CD4-positive, alpha-beta T cell treated with Interleukin-21 for 1 hour (primary cell): ENCODE data around the gene MAGI2.

ENCODE experiments used
- DNase-seq: peaks from one replicate; pipeline ENCODE4 v3.0.0-alpha.2; 2020

The MAGI2 gene

DNA sequence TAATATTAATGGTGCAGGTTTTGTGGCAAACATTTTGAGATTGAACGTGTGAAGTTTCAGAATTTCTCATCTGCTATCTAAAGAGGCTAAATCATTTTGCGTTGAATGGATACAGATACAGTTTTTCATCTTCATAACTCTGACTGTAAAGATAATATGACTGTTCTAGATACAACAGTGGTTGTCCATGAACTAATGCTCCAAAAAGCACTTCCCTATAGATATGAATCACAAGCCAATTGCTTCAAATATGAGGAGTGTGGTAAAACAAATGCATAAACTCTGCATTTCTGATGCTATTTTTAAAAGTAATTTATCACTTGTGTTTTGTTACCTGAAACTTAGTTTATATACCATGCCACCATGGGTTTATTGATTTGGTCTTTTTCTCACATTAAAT, 750.1 kb downstream of the MAGI2 start:
- no peak for DNase-seq

DNA sequence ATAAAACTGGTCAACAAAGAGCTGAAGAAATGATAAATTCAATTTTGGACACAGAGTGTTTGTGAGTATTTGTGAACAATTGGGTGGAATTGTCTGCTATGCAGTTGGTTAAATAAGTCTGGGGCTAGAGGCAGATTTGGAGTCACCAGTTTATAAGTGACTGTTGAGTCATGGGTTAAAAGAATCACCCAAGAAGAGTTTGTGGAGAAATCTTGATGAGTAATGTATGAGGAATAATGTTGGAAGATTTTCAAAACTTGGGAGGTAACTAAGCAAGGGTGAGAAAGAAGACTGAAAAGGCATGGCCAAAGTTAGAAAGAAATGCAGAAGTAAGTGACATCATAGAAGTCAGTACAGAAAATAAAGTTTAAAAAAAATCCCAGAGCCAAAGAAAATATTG, 750.7 kb downstream of the MAGI2 start:
- DNase-seq, result no peak

GRCh38 chr7:78695826-78696225, 757.6 kb downstream of the MAGI2 start:
- DNase-seq, result no peak

GRCh38 chr7:78691584-78691983, 761.9 kb downstream of the MAGI2 start:
- DNase-seq, result no peak

- no peak for DNase-seq
Observed at GRCh38 chr7:78690174-78690573, 763.3 kb downstream of the MAGI2 start.

- no peak for DNase-seq
Observed at GRCh38 chr7:78688376-78688775, 765.1 kb downstream of the MAGI2 start.

DNA sequence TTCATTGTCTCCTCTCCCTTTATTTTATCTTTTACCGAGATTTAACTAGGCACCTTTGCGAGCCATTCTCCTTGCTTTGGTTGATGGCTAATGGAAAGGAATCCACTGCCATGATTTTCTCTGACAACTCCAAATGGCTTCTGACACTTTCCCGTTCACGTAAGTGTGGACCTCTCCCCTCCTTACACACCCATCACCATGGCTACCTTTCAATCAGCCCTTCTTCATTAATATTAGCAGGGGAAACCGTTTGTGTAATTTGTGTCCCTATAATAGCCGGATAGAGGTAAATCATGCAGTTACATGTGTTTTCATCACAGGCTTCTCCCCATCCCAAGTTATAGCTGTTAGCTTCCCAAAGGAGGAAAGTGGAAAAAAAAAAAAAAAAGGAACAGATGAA, 767.3 kb downstream of the MAGI2 start:
- DNase-seq, result no peak

GRCh38 chr7:78684201-78684600, 769.3 kb downstream of the MAGI2 start:
- no peak for DNase-seq

- DNase-seq, result no peak
Observed at GRCh38 chr7:78683566-78683965, 769.9 kb downstream of the MAGI2 start.

DNA sequence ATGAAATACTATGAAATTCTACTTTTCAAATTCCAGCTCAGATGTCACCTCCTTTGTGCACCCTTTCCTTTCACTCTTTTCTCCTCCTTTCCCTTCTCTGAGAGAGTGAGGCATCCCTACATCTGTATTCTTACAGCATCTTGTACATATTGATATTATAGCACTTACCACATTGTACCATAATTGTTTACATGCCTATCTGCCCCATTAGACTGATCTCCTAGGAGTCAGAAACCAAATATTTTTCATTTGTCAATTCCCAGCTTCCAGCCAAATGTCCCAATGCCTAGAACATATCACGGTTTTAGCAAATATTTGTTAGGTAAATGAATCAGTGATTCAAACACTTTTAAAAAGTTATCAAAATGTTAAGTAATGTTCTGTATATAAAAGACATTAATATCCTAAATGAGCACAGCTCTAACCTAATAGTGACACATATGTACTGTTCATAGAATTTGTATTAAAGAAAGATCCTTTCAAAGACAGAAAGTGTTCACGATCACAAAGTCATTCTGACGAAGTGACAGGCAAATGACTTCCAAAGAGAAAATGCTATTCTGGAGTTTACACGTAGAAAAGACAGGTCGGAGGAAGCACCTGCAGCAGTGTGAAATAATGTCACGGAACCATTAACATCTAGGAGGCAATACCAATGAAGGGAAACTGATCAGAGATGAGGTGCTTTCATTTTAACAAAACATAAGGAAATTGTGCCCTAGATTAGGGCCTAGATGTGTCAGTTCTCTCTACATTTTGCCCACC, 774.2 kb downstream of the MAGI2 start:
- no peak for DNase-seq

DNA sequence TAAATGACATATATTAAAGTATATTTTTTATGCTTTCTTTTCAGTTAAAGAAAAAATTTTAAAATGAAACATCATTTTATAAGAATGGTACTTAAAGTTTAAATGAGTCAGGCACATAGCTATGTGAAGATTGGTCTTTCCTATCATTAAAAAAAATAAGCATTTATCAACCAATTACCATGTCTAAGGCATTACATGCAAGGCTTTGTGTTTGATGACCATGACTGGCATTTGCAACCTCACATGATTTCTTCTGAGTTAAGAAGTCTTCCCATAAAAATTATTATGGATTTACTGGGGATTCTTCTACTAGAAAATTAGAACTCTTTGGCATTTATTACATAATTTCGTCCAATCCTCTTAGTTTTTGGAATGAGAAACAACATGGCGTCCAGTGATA, 776.1 kb downstream of the MAGI2 start:
- DNase-seq, result no peak

DNA sequence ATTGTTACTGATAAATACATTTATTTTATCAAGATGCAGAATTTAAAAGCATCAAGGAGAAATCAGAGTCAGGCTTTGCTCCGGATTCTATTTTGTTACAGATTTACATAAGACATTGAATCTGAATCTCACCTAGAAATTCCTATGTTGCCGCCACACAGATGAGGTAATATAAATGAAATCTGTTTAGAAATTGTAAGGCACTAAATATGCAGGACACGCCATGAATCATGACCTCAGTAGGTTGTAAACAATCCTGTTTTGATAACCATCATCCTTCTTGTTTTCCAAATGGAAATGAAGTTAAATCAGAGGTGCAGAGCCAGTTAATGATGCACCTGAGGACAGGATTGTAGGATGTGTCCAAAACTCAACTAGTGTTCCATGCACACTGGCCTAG, 778.0 kb downstream of the MAGI2 start:
- no peak for DNase-seq

- DNase-seq, result no peak
Observed at GRCh38 chr7:78673272-78673671, 780.2 kb downstream of the MAGI2 start.

DNA sequence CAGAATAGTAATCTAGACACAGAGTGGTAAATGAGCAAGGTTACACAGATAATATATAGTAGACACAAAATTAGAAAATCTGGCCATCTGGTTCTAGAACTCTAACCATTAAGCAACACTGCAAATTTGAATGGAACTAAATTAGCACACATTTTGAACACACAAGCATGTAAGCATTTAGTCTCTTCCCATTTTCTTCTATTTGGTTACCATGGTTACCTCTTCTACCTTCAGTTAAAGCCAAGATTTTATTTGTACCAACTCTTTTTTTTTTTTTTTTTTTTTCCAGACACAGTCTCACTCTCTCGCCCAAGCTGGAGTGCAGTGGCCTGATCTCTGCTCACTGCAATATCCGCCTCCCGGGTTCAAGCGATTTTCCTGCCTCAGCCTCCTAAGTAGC, 790.5 kb downstream of the MAGI2 start:
- DNase-seq, result no peak

- no peak for DNase-seq
Observed at GRCh38 chr7:78649976-78650375, 803.5 kb downstream of the MAGI2 start.

- no peak for DNase-seq
Observed at GRCh38 chr7:78649236-78649635, 804.2 kb downstream of the MAGI2 start.

DNA sequence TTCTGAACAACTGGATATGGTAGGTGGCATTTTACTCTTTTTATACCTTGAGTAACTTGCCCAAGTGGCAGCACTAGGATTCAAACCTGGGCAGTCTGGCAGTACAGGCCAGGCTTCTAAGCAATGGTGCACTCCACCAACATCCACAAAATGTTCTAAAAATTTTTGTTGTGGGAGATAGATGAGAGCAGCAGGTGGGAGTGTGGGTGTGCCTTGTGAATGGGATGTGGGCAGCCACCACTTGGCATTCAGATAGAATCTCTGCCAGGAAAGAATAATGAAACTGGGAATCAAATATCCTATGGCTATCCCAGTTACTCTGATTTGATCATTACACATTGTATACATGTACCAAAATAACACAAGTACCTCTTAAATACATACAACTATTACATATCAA, 810.7 kb downstream of the MAGI2 start:
- DNase-seq, result no peak

DNA sequence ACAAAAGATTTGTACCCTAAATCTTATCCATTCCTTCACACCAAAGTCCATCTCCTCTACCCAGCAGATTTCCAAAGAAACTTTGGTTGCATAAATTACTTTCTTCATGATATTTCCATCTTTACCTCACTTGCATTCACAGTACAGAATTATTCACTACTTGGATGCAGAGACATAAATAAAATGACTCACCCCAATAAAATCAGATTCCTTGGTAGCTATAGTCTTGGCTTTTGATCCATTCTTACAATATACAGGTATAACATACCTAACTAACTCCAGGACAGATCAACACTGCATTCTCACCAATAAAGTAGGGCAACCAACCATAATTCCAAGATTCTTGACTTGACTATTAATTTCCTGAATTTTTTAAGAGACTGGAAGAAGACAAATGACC, 815.1 kb downstream of the MAGI2 start:
- DNase-seq, result no peak

DNA sequence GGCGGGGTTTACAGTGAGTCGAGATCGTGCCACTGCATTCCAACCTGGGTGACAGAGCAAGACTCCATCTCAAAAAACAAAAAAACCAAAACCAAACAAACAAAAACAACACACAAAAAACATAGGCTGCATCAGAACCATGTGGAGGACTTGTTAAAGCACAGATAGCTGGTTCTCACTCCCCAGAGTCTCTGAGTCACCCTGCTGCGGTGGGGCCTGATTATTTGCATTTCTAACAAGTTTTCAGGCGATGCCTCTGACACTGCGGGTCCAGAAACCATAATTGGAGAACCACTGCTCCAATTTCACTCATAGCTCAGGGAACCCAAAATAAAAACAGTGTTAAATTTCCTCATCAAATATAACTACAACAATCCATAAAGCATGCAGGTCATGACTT, 816.7 kb downstream of the MAGI2 start:
- DNase-seq, result no peak

- no peak for DNase-seq
Observed at GRCh38 chr7:78635026-78635793, 818.3 kb downstream of the MAGI2 start.

- no peak for DNase-seq
Observed at GRCh38 chr7:78634093-78634492, 819.4 kb downstream of the MAGI2 start.

DNA sequence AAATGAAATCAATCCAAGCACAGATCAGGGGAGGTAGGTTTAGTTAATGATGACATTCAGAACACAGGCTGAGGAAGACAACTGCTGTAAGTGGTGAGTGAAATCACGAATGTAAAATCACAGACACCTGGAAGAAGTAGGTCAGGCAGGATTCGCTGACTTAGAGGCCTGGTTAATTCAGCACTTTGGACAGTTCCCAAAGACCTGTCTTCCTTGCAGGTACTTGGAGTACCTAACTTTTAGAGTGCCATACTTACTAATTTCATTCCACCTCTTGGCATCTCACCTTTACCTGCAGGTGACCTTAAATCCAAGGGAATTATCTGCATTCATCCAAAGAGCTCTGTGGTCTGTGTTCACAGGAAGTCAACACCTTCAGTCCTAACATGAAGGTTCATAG, 832.5 kb downstream of the MAGI2 start:
- no peak for DNase-seq

DNA sequence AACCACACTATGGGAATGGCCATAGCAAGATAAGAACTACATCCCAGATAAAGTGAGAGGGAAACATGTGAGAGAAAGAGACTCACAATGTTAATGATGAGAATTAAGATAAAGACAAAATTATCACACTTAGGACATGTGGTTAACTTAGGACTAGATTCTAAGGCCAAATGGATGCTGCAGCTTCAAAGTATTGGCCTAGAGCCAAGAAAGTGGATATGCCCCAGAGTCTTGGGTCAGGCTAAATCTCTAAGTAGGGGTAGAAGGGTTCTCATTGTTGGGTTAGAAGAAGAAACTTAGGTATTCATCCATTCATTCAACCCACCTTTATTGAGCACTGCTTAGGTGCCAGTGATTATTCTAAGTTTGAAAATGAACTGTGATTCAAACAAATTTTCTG, 836.9 kb downstream of the MAGI2 start:
- no peak for DNase-seq

GRCh38 chr7:78609281-78609680, 844.2 kb downstream of the MAGI2 start:
- DNase-seq, result no peak

DNA sequence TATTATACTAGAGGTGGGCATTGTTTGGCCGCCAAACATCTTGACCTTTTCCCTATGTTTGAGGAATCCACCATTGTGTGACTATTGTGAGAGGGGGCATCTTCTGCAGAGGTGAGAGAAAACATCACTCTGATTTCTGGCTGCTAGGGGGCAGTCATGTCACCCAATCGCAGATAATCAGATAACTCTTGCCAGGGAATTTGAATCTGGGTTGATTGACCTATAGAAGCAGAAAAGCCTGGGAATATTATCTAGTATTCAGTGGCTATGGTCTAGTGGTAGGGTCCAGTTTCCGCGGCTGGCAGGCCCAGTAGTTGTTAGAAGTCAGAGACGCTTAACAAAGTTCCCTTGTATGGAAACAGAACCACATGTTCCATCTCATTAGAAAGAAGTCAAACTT, 846.4 kb downstream of the MAGI2 start:
- no peak for DNase-seq
